Mesodermal cell (in vitro differentiated cells): ENCODE results near the gene ZSWIM7. TPM values are rescaled to one million over a fixed set of nuclear protein-coding genes. Genes with fewer than 3 reads are reported as not detected.
A peak's percentile ranks its signal among the peaks of the same experiment; 100 is the strongest.

Experiments
- H3K27ac ChIP-seq: 2 replicates; pipeline ENCODE4 v1.7.0; 2013; ENCODE audit warnings: mild to moderate bottlenecking, low read depth, low read length, moderate library complexity; ENCODE audit not compliant: severe bottlenecking
- H3K36me3 ChIP-seq: 2 replicates; pipeline ENCODE4 v1.7.1; 2013; ENCODE audit warnings: mild to moderate bottlenecking, low read length, moderate library complexity; ENCODE audit not compliant: control insufficient read depth, insufficient read depth
- H3K4me1 ChIP-seq: one replicate; pipeline ENCODE4 v1.7.1; 2013; ENCODE audit warnings: mild to moderate bottlenecking, low read length; ENCODE audit not compliant: insufficient read depth, control insufficient read depth, poor library complexity, severe bottlenecking
- H3K4me3 ChIP-seq: 2 replicates; pipeline ENCODE4 v1.7.0; 2013; ENCODE audit warnings: low read length, control low read depth, mild to moderate bottlenecking; ENCODE audit not compliant: insufficient read depth, poor library complexity, severe bottlenecking; ENCODE audit errors: extremely low read depth
- H3K9me3 ChIP-seq: 2 replicates; pipeline ENCODE4 v1.7.1; 2013; ENCODE audit warnings: mild to moderate bottlenecking, low read length, moderate library complexity; ENCODE audit not compliant: control insufficient read depth
- WGBS, 2 experiments: methylation state at CpG; one replicate each; pipeline ENCODE4 v1.1.5; 2013; ENCODE audit warnings: missing lambda C conversion rate in 2 of 2; ENCODE audit not compliant: insufficient coverage in 2 of 2; 5-methylcytosine and 5-hydroxymethylcytosine counted together
- polyA plus RNA-seq, 2 experiments: library from polyadenylated mRNA; stranded (reverse); fragments of 50-300 nt; gene quantifications; one replicate each; pipeline ENCODE4 v1.2.3, GENCODE V29; 2013

The ZSWIM7 gene, protein sequence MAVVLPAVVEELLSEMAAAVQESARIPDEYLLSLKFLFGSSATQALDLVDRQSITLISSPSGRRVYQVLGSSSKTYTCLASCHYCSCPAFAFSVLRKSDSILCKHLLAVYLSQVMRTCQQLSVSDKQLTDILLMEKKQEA
- polyA plus RNA-seq (2013, experiment 1 of 2): 48.1 TPM
- 48.6 TPM for polyA plus RNA-seq (2013, experiment 2 of 2)

DNA sequence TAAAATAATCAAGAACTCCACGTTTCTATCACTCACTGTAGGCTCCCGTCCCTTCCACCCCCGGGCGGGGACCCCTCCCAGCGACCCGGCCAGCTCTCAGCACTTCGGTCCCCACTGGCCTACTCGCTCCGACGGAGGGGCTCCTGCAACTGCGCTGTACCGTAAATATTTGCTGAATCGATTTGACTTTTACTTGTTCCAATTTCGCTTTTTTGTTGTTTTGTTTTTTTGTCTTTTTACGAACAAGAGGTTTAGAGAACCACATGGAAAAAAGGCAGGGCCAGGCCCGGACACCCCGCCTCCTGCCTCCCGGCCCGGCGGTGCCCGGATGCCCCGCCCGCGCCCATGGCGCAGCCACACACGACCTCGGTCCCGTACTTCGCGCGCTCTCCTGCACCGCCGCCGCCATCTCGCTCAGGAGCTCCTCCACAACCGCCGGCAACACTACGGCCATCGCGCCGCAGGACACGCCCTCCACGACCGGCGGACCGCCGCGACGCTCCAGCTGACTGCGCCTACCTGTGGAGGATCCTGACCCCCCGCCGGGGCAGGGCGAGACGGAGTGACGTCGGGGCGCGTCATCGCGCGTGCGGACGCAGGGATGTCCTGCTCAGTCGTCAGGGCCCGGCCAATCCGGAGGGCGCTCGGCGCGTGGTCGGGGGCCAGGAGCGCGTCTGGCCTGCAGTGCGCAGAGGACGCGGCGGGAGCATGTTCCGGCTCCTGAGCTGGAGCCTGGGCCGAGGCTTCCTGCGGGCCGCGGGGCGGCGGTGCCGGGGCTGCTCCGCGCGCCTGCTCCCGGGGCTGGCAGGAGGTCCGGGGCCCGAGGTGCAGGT, at the start of gene ZSWIM7, which contains the start of gene TTC19:
Gene ZSWIM7 (minus strand): TSS at position 564 of the 833 bp plus-strand sequence. CDS start 110 bp downstream, at position 454.
Gene TTC19 (plus strand): TSS at position 684 of the 833 bp plus-strand sequence. CDS start 25 bp downstream, at position 709.
- peaks cover 8% of the 10 kb centered on the region for H3K4me1 ChIP-seq
- peak within 1 kb of the TSS; percentile 88 for H3K27ac ChIP-seq
- peaks cover 14% of the 10 kb centered on the region for H3K9me3 ChIP-seq
- peak within 1 kb of the TSS; percentile 78 for H3K4me3 ChIP-seq
- WGBS, 2 experiments: 0 to 1% methylated on average over 60 to 82 of the region's 91 CpGs
- peaks cover 43% of the 10 kb centered on the region for H3K36me3 ChIP-seq

DNA sequence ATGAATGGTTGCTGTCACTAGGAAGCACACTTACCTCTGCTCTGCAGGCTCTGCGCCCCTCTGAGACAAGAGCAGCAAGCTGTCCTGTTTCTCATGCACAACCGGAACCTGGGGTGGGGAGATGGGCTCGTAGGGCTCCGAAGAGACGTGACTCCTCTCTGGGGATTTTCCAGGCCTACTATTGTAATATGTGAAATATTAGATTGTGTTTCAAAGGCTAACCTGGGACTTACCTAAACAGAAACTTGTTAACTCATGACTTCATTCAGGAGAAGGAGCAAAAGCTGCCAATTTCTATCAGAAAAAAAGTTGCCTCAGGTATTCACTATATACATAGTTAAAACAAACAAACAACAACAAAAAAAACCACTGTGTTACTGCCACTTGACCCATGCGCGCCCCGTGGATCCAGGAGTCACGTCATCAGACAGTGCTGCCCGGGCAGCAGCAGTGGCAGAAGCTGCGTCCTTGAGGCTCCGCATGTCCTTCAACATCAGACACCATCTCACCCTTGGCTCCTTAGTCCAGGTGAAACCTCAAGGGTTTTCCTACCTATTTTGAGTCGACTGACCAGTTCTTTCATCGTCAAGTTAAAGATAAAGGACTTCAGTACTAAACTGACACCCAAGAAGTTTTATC, 49.4 kb upstream of the ZSWIM7 start:
- Histone ChIP-seq H3K9me3 (no peaks in the 10 kb centered on the region), H3K4me3 (no peak overlapping the region), H3K4me1 (no peaks in the 10 kb centered on the region), H3K36me3 (peaks cover 78% of the 10 kb centered on the region), H3K27ac (no peak overlapping the region)
- 91 to 94% methylated on average over 10 to 13 of the region's 14 CpGs for WGBS, 2 experiments

DNA sequence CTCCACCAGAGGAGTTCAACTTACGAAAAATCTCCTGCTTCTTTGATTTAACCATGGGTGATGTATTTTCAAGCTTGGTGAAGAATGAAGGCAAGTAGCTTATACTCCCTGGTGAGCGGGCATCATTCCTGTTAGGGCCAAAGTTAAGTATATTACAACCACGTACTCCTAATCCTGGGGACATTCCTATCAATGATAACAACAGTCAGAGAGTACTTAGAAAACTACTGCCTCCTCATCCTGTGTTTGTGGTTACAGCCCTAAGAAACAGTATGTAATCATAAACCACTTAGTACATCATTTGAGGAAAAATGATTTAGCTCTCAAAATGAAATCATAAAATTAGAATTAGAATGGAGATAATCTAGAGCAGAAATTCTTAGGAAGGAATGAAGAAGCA, 47.5 kb upstream of the ZSWIM7 start:
- H3K9me3 ChIP-seq: no peaks in the 10 kb centered on the region
- 100% methylated on average over 1 of the region's 3 CpGs; no CpG with 5 or more reads in 1 of the 2 experiments for WGBS, 2 experiments
- no peak overlapping the region for H3K27ac ChIP-seq
- H3K4me1 ChIP-seq: no peaks in the 10 kb centered on the region
- H3K36me3 ChIP-seq: peaks cover 82% of the 10 kb centered on the region
- H3K4me3 ChIP-seq: no peak overlapping the region

DNA sequence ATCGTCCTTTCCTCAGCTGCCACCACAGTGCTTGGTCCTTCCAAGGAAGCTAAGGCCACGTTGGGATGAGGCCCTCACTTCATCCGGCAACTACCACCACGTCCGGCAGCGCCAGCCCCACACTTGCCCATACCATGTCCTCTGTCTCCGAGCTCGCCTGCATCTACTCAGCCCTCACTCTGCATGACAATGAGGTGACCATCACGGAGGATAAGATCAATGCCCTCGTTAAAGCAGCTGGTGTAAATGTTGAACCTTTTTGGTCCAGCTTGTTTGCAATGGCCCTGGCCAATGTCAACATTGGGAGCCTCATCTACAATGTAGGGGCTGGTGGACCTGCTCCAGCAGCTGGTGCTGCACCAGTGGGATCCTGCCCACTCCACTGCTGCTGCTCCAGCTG, 45.0 kb upstream of the ZSWIM7 start:
- H3K4me3 ChIP-seq: no peak overlapping the region
- peaks cover 91% of the 10 kb centered on the region for H3K36me3 ChIP-seq
- H3K9me3 ChIP-seq: no peaks in the 10 kb centered on the region
- H3K4me1 ChIP-seq: no peaks in the 10 kb centered on the region
- H3K27ac ChIP-seq: no peak overlapping the region
- WGBS, 2 experiments: 85 to 91% methylated on average over 10 of the region's 10 CpGs

DNA sequence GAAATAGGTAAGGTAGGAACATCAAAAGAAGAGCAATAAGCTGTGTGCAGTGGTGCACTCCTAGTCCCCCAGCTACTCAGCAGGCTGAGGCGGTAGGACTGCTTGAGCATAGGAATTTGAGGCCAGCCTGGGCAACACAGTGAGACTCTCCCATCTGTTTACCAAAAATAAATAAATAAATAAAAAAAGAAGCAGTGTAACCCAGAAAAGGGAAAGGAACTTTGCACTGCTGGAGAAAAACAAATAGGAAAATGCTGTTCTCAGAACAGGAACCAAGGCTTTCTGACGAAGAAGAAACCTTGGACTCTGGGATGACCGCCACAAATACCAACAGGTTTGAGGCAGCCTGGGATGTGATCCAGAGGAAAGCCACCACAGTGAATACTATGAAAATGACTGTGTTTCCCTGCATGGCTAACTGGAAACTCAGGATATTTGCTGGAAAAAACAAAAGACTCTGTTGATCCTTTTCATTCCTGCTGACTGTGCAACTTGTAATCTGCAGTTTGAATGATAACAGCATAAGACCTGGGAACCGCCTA, 41.3 kb upstream of the ZSWIM7 start:
- peaks cover 16% of the 10 kb centered on the region for H3K4me1 ChIP-seq
- H3K27ac ChIP-seq: no peak overlapping the region
- whole genome bisulfite sequencing, 2 experiments: 89 to 95% methylated on average over 3 of the region's 4 CpGs

DNA sequence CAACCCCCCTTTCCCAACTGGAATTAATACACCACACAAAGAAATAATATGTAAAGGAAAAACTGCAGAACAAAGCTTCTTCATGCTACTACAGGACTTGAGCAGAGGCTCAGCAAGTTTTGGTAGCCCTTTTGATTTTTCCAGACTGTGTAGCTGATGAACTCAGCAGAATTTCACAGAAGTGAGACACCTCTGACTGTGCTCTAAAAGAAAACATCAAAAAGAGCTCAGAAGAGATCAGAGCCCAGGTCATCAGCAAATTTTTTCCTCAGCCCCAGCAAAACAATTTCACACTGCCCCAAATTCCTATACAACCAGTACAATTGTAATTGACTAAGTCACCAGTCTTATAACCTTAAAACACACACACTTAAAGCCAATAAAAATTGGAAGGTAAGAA, 38.1 kb upstream of the ZSWIM7 start:
- Histone ChIP-seq H3K4me3 (no peak overlapping the region), H3K4me1 (peaks cover 16% of the 10 kb centered on the region), H3K27ac (peak overlapping the region; percentile 26), H3K9me3 (peaks cover 10% of the 10 kb centered on the region), H3K36me3 (peaks cover 87% of the 10 kb centered on the region)

More for the DNA sequence above, 41.3 kb upstream of the ZSWIM7 start:
- Histone ChIP-seq H3K36me3 (peaks cover 85% of the 10 kb centered on the region), H3K4me3 (no peak overlapping the region), H3K9me3 (peaks cover 6% of the 10 kb centered on the region)

DNA sequence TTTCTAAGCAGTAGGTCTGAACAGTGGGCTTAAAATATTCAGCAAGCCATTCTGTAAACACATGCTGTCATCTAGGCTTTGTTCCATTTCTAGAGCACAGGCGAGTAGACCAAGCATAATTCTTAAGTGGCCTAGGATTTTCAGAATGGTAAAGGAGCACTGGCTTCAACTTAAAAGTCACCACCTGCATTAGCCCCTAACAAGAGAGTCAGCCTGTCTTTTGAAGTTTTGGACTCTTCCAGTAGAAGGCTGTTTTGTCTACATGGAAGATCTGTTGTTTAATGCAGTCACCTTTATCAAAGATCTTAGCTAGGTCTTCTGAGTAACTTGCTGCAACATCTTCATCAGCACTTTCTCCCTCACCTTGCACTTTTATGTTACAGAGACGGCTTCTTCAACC, 36.8 kb upstream of the ZSWIM7 start:
- WGBS, 2 experiments: 83 to 100% methylated on average over 1 of the region's 2 CpGs
- peaks cover 20% of the 10 kb centered on the region for H3K4me1 ChIP-seq
- H3K27ac ChIP-seq: no peak overlapping the region

DNA sequence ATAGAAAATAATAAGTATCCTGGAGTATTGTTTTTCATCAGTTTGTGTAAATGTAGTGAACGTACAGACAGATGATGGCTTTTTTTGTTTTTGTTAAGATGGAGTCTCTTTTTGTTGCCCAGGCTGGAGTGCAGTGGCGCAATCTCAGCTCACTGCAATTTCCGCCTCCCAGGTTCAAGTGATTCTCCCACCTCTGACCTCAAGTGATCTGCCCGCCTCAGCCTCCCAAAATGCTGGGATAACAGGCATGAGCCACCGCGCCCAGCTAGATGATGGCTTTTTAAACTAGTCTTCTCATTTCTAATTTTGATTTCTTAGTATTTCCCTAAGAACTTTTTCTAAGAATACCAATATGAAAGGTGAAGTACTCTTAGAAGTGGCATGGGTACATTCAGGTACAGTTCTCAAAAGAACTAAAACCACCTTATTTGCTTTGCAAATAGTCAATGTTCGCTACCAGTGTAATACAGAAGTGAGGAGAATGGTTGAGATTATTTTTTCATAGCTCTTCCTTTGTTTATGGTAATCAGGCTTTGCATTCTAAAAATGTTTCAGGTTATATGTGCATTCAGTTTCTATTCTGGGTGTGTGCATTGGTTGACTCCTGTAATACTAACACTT, 34.3 kb upstream of the ZSWIM7 start:
- 92 to 100% methylated on average over 2 to 4 of the region's 7 CpGs for WGBS, 2 experiments
- Histone ChIP-seq H3K9me3 (peaks cover 10% of the 10 kb centered on the region), H3K4me1 (peaks cover 29% of the 10 kb centered on the region), H3K36me3 (peaks cover 84% of the 10 kb centered on the region), H3K4me3 (no peak overlapping the region), H3K27ac (no peak overlapping the region)

More for the DNA sequence above, 36.8 kb upstream of the ZSWIM7 start:
- Histone ChIP-seq H3K36me3 (peaks cover 87% of the 10 kb centered on the region), H3K9me3 (peaks cover 10% of the 10 kb centered on the region), H3K4me3 (no peak overlapping the region)

DNA sequence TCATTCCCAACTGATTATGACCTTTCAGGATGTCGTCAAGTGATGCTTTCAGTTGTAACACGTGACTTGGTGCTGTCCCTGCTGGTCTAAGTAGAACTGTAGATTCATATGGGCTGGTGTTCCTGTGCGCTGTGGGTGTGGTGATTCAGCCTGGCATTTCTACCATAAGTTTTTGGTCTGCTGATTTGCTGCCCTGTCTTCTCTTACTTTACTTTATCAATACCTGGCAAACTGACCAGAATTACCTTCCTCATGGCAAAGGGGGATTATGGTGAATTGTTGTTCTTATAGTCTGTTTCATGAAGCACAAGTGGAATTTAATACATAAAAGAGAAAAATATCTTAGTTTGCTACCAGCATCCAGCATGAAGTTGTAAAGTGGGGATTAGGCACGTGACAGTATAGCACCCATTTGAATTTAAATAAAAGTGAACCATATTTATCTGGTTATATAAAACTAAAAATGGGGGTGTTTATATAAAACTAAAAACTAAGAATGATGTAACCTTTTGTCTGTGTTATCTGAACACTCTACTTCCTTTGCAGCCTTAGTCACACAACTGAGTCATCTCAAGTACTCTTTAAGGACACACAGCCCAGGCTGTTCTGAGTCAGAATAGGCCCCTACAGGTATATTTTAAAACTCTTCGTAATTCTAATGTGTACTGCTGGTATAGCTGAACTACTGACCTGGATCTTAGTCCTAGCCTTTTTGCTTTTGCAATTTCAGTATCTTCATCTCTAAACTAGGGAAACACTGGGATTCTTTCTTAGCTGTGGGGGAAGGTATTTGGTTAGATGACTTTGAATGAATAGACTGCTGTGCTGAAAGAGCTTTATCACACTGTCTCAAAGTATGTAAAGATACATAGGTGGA, 28.4 kb upstream of the ZSWIM7 start:
- Histone ChIP-seq H3K9me3 (no peaks in the 10 kb centered on the region), H3K36me3 (peaks cover 87% of the 10 kb centered on the region), H3K4me3 (no peak overlapping the region), H3K27ac (peak overlapping the region; percentile 96), H3K4me1 (peaks cover 32% of the 10 kb centered on the region)
- WGBS, 2 experiments: 100% methylated on average over 2 of the region's 5 CpGs; no CpG with 5 or more reads in 1 of the 2 experiments
